Endothelial cell of umbilical vein (primary cell): ENCODE measurements around the gene ZNF146.

Experiments used
- EZH2 ChIP-seq: IDR thresholded peaks from 2 replicates; pipeline ENCODE4 v1.6.1; 2012; ENCODE audit warnings: borderline replicate concordance, low read depth, mild to moderate bottlenecking, moderate library complexity, low read length, inconsistent platforms; ENCODE audit not compliant: severe bottlenecking
- FOS ChIP-seq: IDR thresholded peaks from 2 replicates; pipeline ENCODE4 v1.6.1; 2011; ENCODE audit warnings: mild to moderate bottlenecking, low read length, moderate library complexity, borderline replicate concordance; ENCODE audit not compliant: insufficient read depth
- POLR2A ChIP-seq: IDR thresholded peaks from 2 replicates; pipeline ENCODE4 v1.6.1; 2012; ENCODE audit warnings: low read depth, mild to moderate bottlenecking, control low read depth, low read length
- POLR2AphosphoS5 ChIP-seq: IDR thresholded peaks from 2 replicates; pipeline ENCODE4 v1.6.1; 2012; ENCODE audit warnings: low read depth, mild to moderate bottlenecking, control low read depth, low read length, moderate library complexity; ENCODE audit not compliant: insufficient read depth
- TF ChIP-seq, protein P1 (sequence below), 2 donors: IDR thresholded peaks; 1 replicate in 1 of 2; 2 replicates in 1 of 2; pipeline ENCODE4 v1.5.1; 2011; ENCODE audit warnings: low read length in 2 of 2, mild to moderate bottlenecking in 2 of 2, moderate library complexity in 2 of 2, control low read depth in 1 of 2, inconsistent platforms in 1 of 2, low read depth in 1 of 2; ENCODE audit not compliant: insufficient read depth in 1 of 2; ENCODE audit errors: extremely low read depth in 1 of 2

DNA sequence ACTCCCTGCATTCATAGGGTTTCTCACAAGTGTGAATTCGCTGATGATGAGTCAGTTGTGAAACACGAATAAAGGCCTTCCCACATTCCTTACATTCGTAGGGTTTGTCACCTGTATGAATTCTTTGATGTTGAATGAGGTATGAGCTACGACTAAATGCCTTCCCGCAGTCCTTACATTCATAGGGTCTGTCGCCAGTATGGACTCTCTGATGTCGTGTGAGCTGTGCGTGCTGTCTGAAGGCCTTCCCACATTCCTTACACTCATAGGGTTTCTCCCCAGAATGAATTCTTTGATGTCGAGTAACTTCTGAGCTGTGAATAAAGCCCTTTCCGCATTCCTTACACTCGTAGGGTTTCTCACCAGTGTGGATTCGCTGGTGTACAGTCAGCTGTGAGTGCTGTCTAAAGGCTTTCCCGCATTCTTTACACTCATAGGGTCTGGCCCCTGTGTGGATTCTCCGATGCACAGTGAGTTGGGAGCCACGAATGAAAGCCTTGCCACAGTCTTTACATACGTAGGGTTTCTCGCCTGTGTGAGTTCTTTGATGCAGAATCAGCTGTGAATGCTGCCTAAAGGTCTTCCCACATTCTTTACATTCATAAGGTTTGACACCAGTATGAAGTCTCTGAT is 32.2 kb upstream of the ZNF146 start:
- TF ChIP-seq EZH2 (no peak), POLR2AphosphoS5 (no peak), POLR2A (no peak), FOS (no peak)
- TF ChIP-seq, protein P1, sequence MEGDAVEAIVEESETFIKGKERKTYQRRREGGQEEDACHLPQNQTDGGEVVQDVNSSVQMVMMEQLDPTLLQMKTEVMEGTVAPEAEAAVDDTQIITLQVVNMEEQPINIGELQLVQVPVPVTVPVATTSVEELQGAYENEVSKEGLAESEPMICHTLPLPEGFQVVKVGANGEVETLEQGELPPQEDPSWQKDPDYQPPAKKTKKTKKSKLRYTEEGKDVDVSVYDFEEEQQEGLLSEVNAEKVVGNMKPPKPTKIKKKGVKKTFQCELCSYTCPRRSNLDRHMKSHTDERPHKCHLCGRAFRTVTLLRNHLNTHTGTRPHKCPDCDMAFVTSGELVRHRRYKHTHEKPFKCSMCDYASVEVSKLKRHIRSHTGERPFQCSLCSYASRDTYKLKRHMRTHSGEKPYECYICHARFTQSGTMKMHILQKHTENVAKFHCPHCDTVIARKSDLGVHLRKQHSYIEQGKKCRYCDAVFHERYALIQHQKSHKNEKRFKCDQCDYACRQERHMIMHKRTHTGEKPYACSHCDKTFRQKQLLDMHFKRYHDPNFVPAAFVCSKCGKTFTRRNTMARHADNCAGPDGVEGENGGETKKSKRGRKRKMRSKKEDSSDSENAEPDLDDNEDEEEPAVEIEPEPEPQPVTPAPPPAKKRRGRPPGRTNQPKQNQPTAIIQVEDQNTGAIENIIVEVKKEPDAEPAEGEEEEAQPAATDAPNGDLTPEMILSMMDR (IDR thresholded peaks at IDR 0.05; ENCODE audit: extremely low read depth in 1 of 2, insufficient read depth in 1 of 2, low read depth in 1 of 2, low read length in 2 of 2) = no peak
